Panc1 (cell line): ENCODE results near the gene OR2D3. TPM values are rescaled to one million over a fixed set of nuclear protein-coding genes. Genes with fewer than 3 reads are reported as not detected.

Source experiments
- ATAC-seq: fragments of 200-7000 bp; cut with Tn5 transposase; 2 replicates; pipeline ENCODE4 v1.9.1; 2020; ENCODE audit warnings: mild to moderate bottlenecking, moderate library complexity
- Bru-seq: library from RNA; stranded (reverse); fragments of 400-500 nt; gene quantifications from one replicate; lab custom pipeline; 2021; lab: Mats Ljungman, UMichigan
- BruChase-seq, 2 experiments: library from RNA; stranded (reverse); fragments of 400-500 nt; gene quantifications; one replicate each; lab custom pipeline; 2021; lab: Mats Ljungman, UMichigan
- BruUV-seq: library from RNA; stranded (reverse); fragments of 400-500 nt; replicated peaks from 2 replicates; lab custom pipeline; 2021; lab: Mats Ljungman, UMichigan
- CTCF ChIA-PET: fragments of 300-600 bp; sonication (Branson Sonifier 250); formaldehyde crosslinking; loops from one replicate; lab custom pipeline; 2022; ENCODE audit warnings: antibody characterized with exemption; lab: Charles Lee
- POLR2A ChIA-PET: fragments of 300-600 bp; sonication (Branson Sonifier 250); formaldehyde crosslinking; loops from one replicate; lab custom pipeline; 2022; ENCODE audit warnings: antibody characterized with exemption; lab: Charles Lee
- DNase-seq: peaks from one replicate; pipeline ENCODE4 v3.0.0-alpha.2; 2010; ENCODE audit warnings: low read depth, low spot score
- H3K27ac ChIP-seq: 2 replicates; pipeline ENCODE4 v1.5.1; 2011; ENCODE audit warnings: mild to moderate bottlenecking, low read length, inconsistent platforms
- H3K27me3 ChIP-seq: fragments of 200-500 bp; sonication (Bioruptor generic); 2 replicates; pipeline ENCODE4 v1.6.0; 2014; ENCODE audit warnings: low read length, inconsistent platforms; ENCODE audit not compliant: control insufficient read depth, insufficient read depth
- H3K36me3 ChIP-seq: fragments of 200-500 bp; sonication (Bioruptor generic); 2 replicates; pipeline ENCODE4 v1.5.1; 2014; ENCODE audit warnings: inconsistent platforms, mild to moderate bottlenecking, low read length, moderate library complexity; ENCODE audit not compliant: control insufficient read depth, insufficient read depth
- H3K4me1 ChIP-seq: 2 replicates; pipeline ENCODE4 v1.5.1; 2011; ENCODE audit warnings: inconsistent platforms, mild to moderate bottlenecking, low read length, moderate library complexity; ENCODE audit not compliant: control insufficient read depth, insufficient read depth
- H3K4me3 ChIP-seq, 2 experiments: 2 replicates each; pipeline ENCODE4 v1.5.1; 2011 to 2012; ENCODE audit warnings: low read depth in 2 of 2, low read length in 2 of 2, mild to moderate bottlenecking in 2 of 2, inconsistent platforms in 1 of 2, moderate library complexity in 1 of 2
- H3K9me3 ChIP-seq: fragments of 200-500 bp; sonication (Bioruptor generic); 2 replicates; pipeline ENCODE4 v1.5.1; 2014; ENCODE audit warnings: low read depth, mild to moderate bottlenecking, inconsistent platforms, low read length, moderate library complexity; ENCODE audit not compliant: control insufficient read depth, insufficient read depth
- CTCF ChIP-seq: fragments of 450-650 bp; IDR thresholded peaks from 2 replicates; pipeline ENCODE4 v1.5.1; 2017; ENCODE audit warnings: mild to moderate bottlenecking
- POLR2AphosphoS5 ChIP-seq: IDR thresholded peaks from 2 replicates; pipeline ENCODE4 v1.6.1; 2012; ENCODE audit warnings: mild to moderate bottlenecking, low read depth, low read length, moderate library complexity
- REST ChIP-seq, 2 experiments: IDR thresholded peaks; 2 replicates each; pipeline ENCODE4 v1.6.1; 2011 to 2012; ENCODE audit warnings: low read depth in 2 of 2, control low read depth in 1 of 2, low read length in 1 of 2, mild to moderate bottlenecking in 1 of 2, moderate library complexity in 1 of 2; ENCODE audit not compliant: insufficient read depth in 1 of 2
- SIN3A ChIP-seq: IDR thresholded peaks from 2 replicates; pipeline ENCODE4 v1.6.1; 2012; ENCODE audit warnings: low read depth, mild to moderate bottlenecking, low read length, moderate library complexity, borderline replicate concordance; ENCODE audit not compliant: insufficient read depth
- TCF7L2 ChIP-seq: IDR thresholded peaks from 2 replicates; pipeline ENCODE4 v1.6.1; 2011; ENCODE audit warnings: mild to moderate bottlenecking, low read depth, low read length, inconsistent platforms
- in situ Hi-C: cut with HindIII; loops from 2 replicates; pipeline ENCODE4 v1.10.0; 2016; ENCODE audit warnings: low sequenced_read_pairs, low pct_unique_long_range_greater_than_20kb
- intact Hi-C: fragments of 100-400 bp; cut with micrococcal nuclease; formaldehyde crosslinking; loops from one replicate; pipeline ENCODE4 v1.10.0; 2022; ENCODE audit not compliant: unreplicated experiment
- long read RNA-seq: library from polyadenylated mRNA; unstranded; transcript quantifications from one replicate; pipeline ENCODE4 v2.0.0, GENCODE V29; 2021; ENCODE audit not compliant: unreplicated experiment
- polyA plus RNA-seq: library from polyadenylated mRNA; unstranded; fragments of >200 nt; gene quantifications from one replicate; pipeline ENCODE4 v1.2.1, GENCODE V29; 2012; ENCODE audit warnings: missing spikeins; ENCODE audit not compliant: insufficient read length
- total RNA-seq: library from RNA; stranded (reverse); gene quantifications from one replicate; pipeline ENCODE4 v1.2.1, GENCODE V29; 2021; ENCODE audit not compliant: unreplicated experiment

The OR2D3 gene
- total RNA-seq (not detected), Bru-seq, nascent RNA (not detected), BruChase-seq, experiment 1, labeled RNA remaining after a 2-hour chase (not detected), BruChase-seq, experiment 2, labeled RNA remaining after a 6-hour chase (not detected)
- not detected for polyA plus RNA-seq
- long read RNA-seq: 0 reads

GRCh38 chr11:6920702-6921101 is at the start of gene OR2D3:
OR2D3 (plus strand) TSS chr11:6921002; CDS start chr11:6921002, 0 bp downstream.
- Histone ChIP-seq H3K27ac (no peak within 1 kb of the TSS), H3K4me3 (no peak within 1 kb of the TSS), H3K9me3 (no peaks in the 10 kb centered on the region), H3K4me1 (peaks cover 4% of the 10 kb centered on the region; the same call in 1 of the 2 replicates), H3K27me3 (no peaks in the 10 kb centered on the region), H3K36me3 (no peaks in the 10 kb centered on the region)
- CTCF ChIA-PET: no interaction called here
- POLR2A ChIA-PET: no interaction called here
- BruUV-seq: no TSS peak
- no peak for ATAC-seq
- in situ Hi-C loops: no loop called here
- intact Hi-C loops: no loop called here
- no peak for DNase-seq
- TF ChIP-seq SIN3A: no peak
- no peak for TF ChIP-seq REST (IDR thresholded peaks at IDR 0.05; ENCODE audit: insufficient read depth in 1 of 2, low read depth in 2 of 2, low read length in 1 of 2)
- no peak for TF ChIP-seq TCF7L2
- TF ChIP-seq CTCF: no peak
- TF ChIP-seq POLR2AphosphoS5: no peak

- ATAC-seq: no peak
- Histone ChIP-seq H3K9me3 (no peaks in the 10 kb centered on the region), H3K27ac (no peak overlapping the region), H3K36me3 (no peaks in the 10 kb centered on the region), H3K4me1 (no peaks in the 10 kb centered on the region), H3K4me3 (no peak overlapping the region), H3K27me3 (no peaks in the 10 kb centered on the region)
- in situ Hi-C loops (no loop called here), intact Hi-C loops (no loop called here)
- no TSS peak for BruUV-seq
- ChIA-PET CTCF (no interaction called here), POLR2A (no interaction called here)
- TF ChIP-seq REST (IDR thresholded peaks at IDR 0.05; ENCODE audit: insufficient read depth in 1 of 2, low read depth in 2 of 2, low read length in 1 of 2) (no peak), POLR2AphosphoS5 (no peak), CTCF (no peak), TCF7L2 (no peak), SIN3A (no peak)
- DNase-seq: no peak
These were observed 49.5 kb upstream of the OR2D3 start for GRCh38 chr11:6871278-6871677.
